ENCODE measurements around the gene PNPLA5.

Gene PNPLA5

DNA sequence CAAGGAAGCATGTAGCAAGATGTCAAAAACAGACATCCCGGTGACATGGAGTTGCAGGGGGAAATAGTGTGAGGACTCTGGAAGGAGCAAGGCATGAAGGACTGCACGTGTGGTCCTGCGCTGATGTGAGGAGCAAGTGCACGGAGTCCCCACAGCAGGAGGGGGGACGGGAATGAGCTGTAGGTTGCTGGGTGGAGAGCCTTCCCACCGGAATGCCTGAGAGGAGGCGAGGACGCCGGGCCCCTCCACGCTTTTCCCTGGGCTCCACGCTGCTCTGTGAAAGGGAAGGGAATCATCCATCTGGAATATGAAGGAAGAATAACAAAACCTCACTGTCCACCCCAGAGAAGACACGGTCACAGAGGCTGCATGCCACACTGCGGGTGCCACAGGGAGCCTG is 56.1 kb downstream of the PNPLA5 start:
- no peak for DNase-seq

DNA sequence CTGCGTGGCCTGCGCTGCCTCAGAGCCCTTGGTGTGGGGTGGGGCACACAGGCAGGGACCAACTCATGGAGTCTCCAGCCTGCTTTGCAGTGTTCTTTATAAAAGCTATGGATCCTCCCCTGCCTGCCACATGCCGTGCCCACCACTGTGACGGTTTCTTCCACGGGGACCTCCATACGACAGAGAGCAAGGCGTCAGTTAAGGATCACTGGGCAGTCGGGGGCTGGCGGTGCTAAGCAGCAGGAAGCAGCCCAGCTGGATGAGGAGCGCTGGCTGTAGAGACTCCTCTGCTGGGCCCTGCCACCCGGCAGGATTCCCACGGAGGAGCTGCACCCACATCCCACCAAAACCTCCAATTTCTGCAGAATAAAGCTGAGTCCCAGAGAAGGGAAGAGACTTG is 56.6 kb downstream of the PNPLA5 start:
- no peak for DNase-seq

DNA sequence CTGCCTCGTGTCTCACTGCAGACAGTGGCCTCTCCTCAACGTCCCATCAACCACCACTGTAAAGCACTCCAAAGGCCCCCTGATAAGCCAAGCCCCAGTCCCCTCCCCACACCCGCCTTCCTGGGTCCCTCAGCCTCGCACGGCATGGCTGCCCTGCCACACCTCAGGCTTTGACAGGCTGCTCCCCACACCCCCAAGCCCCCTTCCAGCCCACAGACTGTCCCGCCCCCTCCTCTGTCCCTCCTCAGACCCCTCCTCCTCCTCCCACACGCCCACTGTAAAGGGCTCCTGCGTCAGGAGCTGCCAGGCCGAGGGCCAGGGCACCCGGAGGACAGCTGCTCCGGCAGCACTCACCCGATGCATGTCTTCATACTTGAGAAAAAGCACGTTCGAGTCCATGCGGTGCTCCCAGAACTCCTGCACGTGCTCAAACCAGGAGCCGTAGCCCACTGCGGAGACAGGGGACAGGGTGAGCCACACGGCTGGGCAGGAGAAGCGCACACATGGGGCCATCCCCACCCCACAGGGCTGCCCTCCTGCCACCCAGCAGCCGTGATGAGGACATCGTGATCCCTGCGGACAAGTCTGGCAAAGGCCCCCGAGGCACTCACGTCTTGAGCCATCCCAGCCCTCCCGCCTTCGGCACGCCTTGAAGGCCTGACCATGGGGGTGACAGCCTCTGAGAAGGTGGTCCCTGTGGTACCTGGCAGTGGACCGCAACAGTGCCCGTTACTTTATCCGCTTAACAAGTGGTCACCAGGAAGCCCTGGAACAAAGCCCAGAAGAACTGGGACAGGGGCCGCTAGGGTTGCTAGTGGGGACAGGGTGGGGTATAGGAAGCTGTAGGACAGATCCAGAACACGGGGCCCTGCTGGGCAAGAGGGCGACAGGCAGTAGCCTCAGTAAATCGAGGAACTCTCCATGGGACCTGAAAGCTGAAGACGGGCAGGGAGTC is 58.2 kb downstream of the PNPLA5 start:
- DNase-seq = no peak

DNA sequence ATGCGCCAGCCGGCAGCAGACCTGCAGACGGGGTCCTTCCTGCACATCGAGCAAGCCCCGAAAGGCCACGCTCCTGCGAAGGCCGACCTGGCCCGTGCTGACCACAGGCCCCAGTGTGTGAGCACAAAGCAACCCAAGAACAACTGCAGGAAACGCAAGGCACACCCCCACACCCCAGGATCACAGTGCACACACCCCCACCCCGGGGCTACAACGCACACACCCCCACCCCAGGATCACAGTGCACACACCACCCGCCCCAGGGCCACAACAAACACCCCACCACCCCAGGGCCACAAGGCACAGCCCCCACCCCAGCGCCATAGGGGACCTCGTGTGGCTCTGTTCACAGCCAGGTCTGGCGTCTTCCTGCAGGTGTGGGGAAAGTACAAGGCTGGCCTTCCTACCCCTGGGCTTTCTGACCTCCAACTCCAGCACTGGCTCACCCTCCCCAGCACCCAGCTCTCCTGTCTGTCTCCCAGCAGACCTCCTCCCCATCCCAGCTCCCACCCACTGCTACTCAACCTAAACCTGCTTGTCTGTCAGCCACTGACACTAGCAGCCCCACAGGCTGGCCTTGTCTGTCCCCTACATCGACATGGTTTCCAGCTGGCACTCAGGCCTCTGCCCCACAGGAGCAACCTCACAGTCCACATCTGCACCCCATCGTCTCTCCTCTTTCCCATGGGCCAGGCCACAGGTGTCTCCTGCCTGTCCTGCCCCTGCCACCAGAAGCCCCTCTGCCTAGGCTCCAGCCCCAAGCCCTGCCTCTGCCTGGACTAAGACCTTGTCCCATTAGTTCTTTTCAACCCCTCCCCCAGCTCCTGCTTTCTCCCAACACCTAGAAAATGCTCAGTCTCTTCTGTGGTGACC is 59.2 kb downstream of the PNPLA5 start:
- no peak for DNase-seq

DNA sequence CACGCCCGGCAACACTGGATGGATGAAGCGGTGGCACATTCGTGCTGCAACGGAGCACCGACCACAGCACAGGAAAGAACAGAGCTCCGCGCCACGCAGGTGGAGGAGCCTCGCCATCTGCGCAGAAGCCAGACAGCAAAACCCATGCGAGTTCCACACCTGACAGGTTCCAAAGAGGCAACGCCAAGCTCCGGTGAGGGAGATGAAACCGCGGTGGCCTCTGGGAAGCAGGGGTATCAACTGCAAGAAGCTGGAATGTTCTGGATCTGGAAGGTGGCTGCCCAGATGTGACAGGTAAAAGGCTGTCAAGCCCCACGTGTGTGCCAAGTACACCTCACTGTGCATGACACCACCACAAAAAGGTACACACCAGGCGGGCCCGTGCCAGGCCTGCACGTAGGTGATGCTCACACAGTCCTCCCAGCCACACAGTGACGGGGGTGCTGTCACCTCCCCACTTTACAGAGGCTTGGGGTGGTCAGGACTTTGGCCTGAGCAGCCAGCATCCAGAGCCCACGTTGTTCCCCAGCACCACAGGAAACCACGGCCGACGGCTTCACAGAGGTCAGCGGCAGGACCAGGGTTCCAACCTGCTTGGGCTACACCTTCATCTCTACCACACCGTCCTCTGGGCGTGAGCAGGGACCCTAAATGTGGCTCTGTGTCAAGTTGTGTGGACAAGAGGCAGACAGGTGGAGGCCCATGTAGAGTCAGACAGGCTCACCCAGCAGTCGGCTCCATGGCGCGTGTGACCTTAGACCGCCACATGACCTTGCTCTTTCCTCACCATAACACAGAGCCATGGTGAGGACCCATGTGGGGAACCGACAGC is 60.0 kb downstream of the PNPLA5 start:
- no peak for DNase-seq

DNA sequence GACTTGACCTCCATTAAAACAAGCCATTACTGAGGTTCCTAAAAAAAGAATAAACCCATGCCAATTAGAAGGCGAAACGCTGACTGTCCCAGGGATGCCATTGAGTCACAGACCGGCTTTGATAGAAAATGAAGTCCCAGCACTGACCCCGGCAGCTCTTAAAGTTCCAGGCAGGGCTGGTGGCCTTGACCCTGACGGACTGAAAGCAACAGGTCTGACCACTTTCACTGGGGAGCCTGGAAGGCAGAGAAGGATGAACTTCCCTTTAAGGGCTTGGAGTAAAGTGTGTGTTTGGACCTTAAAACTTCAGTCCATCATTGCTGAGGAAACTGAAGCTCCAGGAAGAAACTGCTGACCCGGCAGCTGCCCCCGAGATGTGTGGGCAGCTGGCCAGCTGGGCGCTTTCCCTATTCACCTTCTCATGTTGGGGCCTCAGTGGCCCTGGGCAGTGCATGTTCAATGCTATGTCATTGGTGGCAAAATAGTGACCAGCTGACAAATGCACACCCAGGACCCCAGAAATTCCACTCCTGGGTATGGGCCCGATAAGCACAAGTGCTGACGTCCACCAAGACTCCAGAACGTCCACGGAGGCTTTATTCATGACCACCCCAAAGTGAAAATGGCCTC is 60.8 kb downstream of the PNPLA5 start:
- DNase-seq = no peak

DNA sequence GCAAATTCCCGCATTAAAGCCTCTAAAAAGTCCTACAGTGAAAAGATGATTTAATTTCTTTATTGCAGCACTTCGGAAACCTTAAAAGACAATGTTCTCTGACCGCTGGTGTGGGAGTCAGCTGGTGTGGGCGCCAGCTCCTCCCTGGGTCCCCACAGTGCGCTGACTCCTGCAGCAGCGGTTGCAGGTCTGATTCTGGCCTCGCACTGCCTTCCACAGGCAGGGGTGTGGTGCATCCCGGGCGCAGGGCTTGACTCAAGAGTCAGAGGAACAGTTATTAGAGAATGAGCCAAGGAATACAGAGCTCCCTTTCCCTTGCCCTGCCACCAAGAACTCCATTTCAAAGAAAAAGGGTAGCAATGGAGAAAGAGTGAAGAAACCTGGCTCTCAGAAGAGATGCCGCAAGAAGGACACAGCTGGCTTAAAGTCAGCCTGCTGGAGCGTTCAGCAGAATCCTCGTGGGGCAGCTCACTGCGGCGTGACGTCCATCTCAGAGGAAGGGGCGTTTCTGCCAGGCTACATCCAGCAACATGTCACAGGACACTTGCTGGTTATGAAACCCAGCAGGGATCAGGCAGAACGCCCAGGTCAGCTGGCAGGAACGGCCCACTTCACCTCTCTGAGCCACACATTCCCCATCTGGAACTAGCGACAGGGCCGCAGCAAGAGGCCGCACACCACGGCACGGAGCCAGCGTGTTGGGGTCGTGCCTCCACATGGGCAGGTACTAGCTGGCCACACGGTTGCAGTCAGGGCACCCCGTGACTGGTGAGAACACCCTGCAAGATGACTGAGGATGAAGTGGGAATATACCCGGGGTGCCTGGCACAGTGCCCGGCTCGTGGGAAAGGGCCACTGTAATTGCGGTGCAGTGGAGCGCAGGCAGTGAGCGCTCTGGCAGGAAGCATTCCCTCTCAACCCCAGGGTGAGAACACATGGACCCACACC is 61.6 kb downstream of the PNPLA5 start:
- DNase-seq = no peak

All from activated CD4-positive, alpha-beta T cell treated with anti-CD3 and anti-CD28 coated beads for 1 hour (primary cell).